ENCODE results near the gene MINAR2.

GRCh38 chr5:129716651-129717050 is 31.2 kb upstream of the MINAR2 start:
- TF ChIP-seq, protein P1, sequence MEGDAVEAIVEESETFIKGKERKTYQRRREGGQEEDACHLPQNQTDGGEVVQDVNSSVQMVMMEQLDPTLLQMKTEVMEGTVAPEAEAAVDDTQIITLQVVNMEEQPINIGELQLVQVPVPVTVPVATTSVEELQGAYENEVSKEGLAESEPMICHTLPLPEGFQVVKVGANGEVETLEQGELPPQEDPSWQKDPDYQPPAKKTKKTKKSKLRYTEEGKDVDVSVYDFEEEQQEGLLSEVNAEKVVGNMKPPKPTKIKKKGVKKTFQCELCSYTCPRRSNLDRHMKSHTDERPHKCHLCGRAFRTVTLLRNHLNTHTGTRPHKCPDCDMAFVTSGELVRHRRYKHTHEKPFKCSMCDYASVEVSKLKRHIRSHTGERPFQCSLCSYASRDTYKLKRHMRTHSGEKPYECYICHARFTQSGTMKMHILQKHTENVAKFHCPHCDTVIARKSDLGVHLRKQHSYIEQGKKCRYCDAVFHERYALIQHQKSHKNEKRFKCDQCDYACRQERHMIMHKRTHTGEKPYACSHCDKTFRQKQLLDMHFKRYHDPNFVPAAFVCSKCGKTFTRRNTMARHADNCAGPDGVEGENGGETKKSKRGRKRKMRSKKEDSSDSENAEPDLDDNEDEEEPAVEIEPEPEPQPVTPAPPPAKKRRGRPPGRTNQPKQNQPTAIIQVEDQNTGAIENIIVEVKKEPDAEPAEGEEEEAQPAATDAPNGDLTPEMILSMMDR (IDR thresholded peaks at IDR 0.05) = no peak
- TF ChIP-seq POLR2A (IDR thresholded peaks at IDR 0.05) (no peak), EP300 (IDR thresholded peaks at IDR 0.05) (no peak)
